HL-60 (cell line): ENCODE results near the gene IWS1.

Experiments used
- DNase-seq, 2 experiments: peaks; one replicate each; pipeline ENCODE4 v3.0.0-alpha.2; 2010 to 2020; ENCODE audit warnings: low read depth in 1 of 2, low spot score in 1 of 2
- H3K27ac ChIP-seq: fragments of 250-450 bp; sonication (Bioruptor Pico); replicated peaks from 2 replicates; pipeline ENCODE4 v1.5.1; 2020; ENCODE audit warnings: mild to moderate bottlenecking, moderate library complexity
- H3K27me3 ChIP-seq: fragments of 250-450 bp; sonication (Bioruptor Pico); 2 replicates; pipeline ENCODE4 v1.5.1; 2021; ENCODE audit warnings: mild to moderate bottlenecking, moderate library complexity; ENCODE audit not compliant: insufficient read depth, poor library complexity, severe bottlenecking
- H3K4me3 ChIP-seq: replicated peaks from 2 replicates; pipeline ENCODE4 v1.5.1; 2011; ENCODE audit warnings: mild to moderate bottlenecking, control low read depth, low read length; ENCODE audit not compliant: insufficient read depth
- CTCF ChIP-seq: IDR thresholded peaks from one replicate; pipeline ENCODE4 v1.5.1; 2011; ENCODE audit warnings: low read length, control low read depth, inconsistent platforms; ENCODE audit not compliant: insufficient read depth
- GABPA ChIP-seq: IDR thresholded peaks from 2 replicates; pipeline ENCODE4 v1.6.1; 2012; ENCODE audit warnings: low read depth
- POLR2AphosphoS5 ChIP-seq: IDR thresholded peaks from 2 replicates; pipeline ENCODE4 v1.6.1; 2012; ENCODE audit warnings: low read depth
- REST ChIP-seq: IDR thresholded peaks from 2 replicates; pipeline ENCODE4 v1.6.1; 2012; ENCODE audit warnings: low read depth; ENCODE audit not compliant: insufficient replicate concordance
- SPI1 ChIP-seq: IDR thresholded peaks from 2 replicates; pipeline ENCODE4 v1.6.1; 2012; ENCODE audit warnings: low read depth, mild to moderate bottlenecking, borderline replicate concordance

IWS1 gene

GRCh38 chr2:127560201-127560930 lies 34.1 kb upstream of the IWS1 start:
- H3K27ac ChIP-seq = no peak overlapping the region
- no peak for TF ChIP-seq SPI1
- no peak for TF ChIP-seq CTCF
- TF ChIP-seq REST = no peak
- TF ChIP-seq POLR2AphosphoS5 = no peak
- TF ChIP-seq GABPA = no peak
- no peak for DNase-seq
- H3K27me3 ChIP-seq = no peaks in the 10 kb centered on the region
- no peak overlapping the region for H3K4me3 ChIP-seq

- no peaks in the 10 kb centered on the region for H3K27me3 ChIP-seq
Observed at GRCh38 chr2:127559454-127559853, 33.2 kb upstream of the IWS1 start.

More at GRCh38 chr2:127559454-127559853, 33.2 kb upstream of the IWS1 start:
- H3K4me3 ChIP-seq = no peak overlapping the region
- no peak for TF ChIP-seq GABPA
- TF ChIP-seq SPI1 = no peak
- no peak for TF ChIP-seq POLR2AphosphoS5
- TF ChIP-seq REST = no peak
- TF ChIP-seq CTCF = no peak
- DNase-seq = no peak
- H3K27ac ChIP-seq = no peak overlapping the region
